HEK293 (cell line): Measurements from ENCODE around the gene TNS1.

Experiments used
- ZNF76 ChIP-seq: fragments of 450-650 bp; formaldehyde crosslinking; IDR thresholded peaks from 2 replicates; pipeline ENCODE4; 2016; ENCODE audit warnings: low read depth, missing biosample characterization, missing genetic modification characterization, borderline replicate concordance
- ZNF830 ChIP-seq: fragments of 450-650 bp; IDR thresholded peaks from 2 replicates; pipeline ENCODE4 v1.5.0; 2018; ENCODE audit warnings: missing biosample characterization, missing genetic modification characterization, low read depth, mild to moderate bottlenecking, moderate library complexity
- TF ChIP-seq, protein P1 (sequence below): fragments of 450-650 bp; formaldehyde crosslinking; IDR thresholded peaks from 2 replicates; pipeline ENCODE4 v1.5.1; 2016; ENCODE audit warnings: missing biosample characterization, missing genetic modification characterization

DNA sequence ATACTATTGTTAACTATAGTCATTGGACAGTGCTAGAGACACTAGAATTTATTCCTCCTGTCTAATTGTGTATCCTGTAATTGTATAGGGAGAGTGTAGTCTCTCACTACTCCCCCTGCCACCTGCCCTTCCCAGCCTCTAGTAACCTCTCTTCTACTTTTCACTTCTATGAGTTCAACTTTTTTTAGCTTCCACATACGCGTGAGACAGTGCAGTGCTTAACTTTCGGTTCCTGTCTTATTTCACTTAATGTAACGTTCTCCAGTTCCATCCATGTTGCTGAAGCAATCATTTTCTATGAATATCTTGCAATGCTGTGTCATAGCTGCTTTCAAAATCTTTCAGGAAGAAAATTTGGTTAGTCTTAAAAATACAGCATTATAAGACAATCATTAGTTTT is 43.4 kb upstream of the TNS1 start:
- TF ChIP-seq ZNF76, result no peak
- no peak for TF ChIP-seq ZNF830 (tag by site-specific recombination)
- TF ChIP-seq, protein P1, sequence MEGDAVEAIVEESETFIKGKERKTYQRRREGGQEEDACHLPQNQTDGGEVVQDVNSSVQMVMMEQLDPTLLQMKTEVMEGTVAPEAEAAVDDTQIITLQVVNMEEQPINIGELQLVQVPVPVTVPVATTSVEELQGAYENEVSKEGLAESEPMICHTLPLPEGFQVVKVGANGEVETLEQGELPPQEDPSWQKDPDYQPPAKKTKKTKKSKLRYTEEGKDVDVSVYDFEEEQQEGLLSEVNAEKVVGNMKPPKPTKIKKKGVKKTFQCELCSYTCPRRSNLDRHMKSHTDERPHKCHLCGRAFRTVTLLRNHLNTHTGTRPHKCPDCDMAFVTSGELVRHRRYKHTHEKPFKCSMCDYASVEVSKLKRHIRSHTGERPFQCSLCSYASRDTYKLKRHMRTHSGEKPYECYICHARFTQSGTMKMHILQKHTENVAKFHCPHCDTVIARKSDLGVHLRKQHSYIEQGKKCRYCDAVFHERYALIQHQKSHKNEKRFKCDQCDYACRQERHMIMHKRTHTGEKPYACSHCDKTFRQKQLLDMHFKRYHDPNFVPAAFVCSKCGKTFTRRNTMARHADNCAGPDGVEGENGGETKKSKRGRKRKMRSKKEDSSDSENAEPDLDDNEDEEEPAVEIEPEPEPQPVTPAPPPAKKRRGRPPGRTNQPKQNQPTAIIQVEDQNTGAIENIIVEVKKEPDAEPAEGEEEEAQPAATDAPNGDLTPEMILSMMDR (tag by site-specific recombination), result no peak
